GM21447 (cell line): ENCODE data around the gene KNCN.

ENCODE experiments used
- ATAC-seq: cut with Tn5 transposase; IDR thresholded peaks from one replicate; pipeline ENCODE4 v1.9.1; 2021; ENCODE audit not compliant: unreplicated experiment

KNCN gene

GRCh38 chr1:46551597-46552095 lies at the start of gene KNCN:
Gene KNCN, minus strand, starts transcription at chr1:46551647. Its CDS starts 432 bp downstream, at chr1:46551215.
- ATAC-seq: no peak

GRCh38 chr1:46599059-46599970 lies 47.9 kb upstream of the KNCN start:
- ATAC-seq: no peak

- no peak for ATAC-seq
Measured at GRCh38 chr1:46596846-46597245, 45.4 kb upstream of the KNCN start.

- ATAC-seq: no peak
Measured at GRCh38 chr1:46596036-46596435, 44.6 kb upstream of the KNCN start.

GRCh38 chr1:46595127-46595526 lies 43.7 kb upstream of the KNCN start:
- ATAC-seq: no peak

GRCh38 chr1:46594063-46594462 lies 42.6 kb upstream of the KNCN start:
- ATAC-seq: no peak

GRCh38 chr1:46592823-46593222 lies 41.4 kb upstream of the KNCN start:
- no peak for ATAC-seq

GRCh38 chr1:46589529-46589928 lies 38.1 kb upstream of the KNCN start:
- ATAC-seq: no peak

GRCh38 chr1:46587069-46587468 lies 35.6 kb upstream of the KNCN start:
- no peak for ATAC-seq

- no peak for ATAC-seq
Measured at GRCh38 chr1:46585312-46585938, 34.0 kb upstream of the KNCN start.

- no peak for ATAC-seq
Measured at GRCh38 chr1:46583494-46583893, 32.0 kb upstream of the KNCN start.

GRCh38 chr1:46582972-46583371 lies 31.5 kb upstream of the KNCN start:
- ATAC-seq: no peak

- no peak for ATAC-seq
Measured at GRCh38 chr1:46581681-46582455, 30.4 kb upstream of the KNCN start.

- no peak for ATAC-seq
Measured at GRCh38 chr1:46580140-46580903, 28.9 kb upstream of the KNCN start.

- no peak for ATAC-seq
Measured at GRCh38 chr1:46577671-46578070, 26.2 kb upstream of the KNCN start.

- ATAC-seq: no peak
Measured at GRCh38 chr1:46576596-46576995, 25.1 kb upstream of the KNCN start.

GRCh38 chr1:46575778-46576177 lies 24.3 kb upstream of the KNCN start:
- no peak for ATAC-seq

GRCh38 chr1:46575300-46575699 lies 23.9 kb upstream of the KNCN start:
- no peak for ATAC-seq

- ATAC-seq: no peak
Measured at GRCh38 chr1:46571691-46572225, 20.3 kb upstream of the KNCN start.
